NT2/D1 (cell line): Measurements from ENCODE around the gene MANEA.
"Not testable (repeated sequence)": the region's sequence is repeated elsewhere in the genome, so short reads cannot be mapped to it uniquely, and the experiment has no call there.

Experiments
- DNase-seq: peaks from one replicate; pipeline ENCODE4 v3.0.0-alpha.2; 2011; ENCODE audit warnings: low read depth, low spot score
- H3K27me3 ChIP-seq: 2 replicates; pipeline ENCODE4 v1.6.0; 2011; ENCODE audit warnings: mild to moderate bottlenecking; ENCODE audit not compliant: insufficient read length, insufficient read depth
- H3K36me3 ChIP-seq: 2 replicates; pipeline ENCODE4 v1.6.1; 2011; ENCODE audit warnings: mild to moderate bottlenecking, low read length, mixed read lengths; ENCODE audit not compliant: insufficient read depth, insufficient read length
- H3K4me1 ChIP-seq: 2 replicates; pipeline ENCODE4 v1.5.1; 2011; ENCODE audit not compliant: insufficient read depth, insufficient read length
- H3K4me3 ChIP-seq: 2 replicates; pipeline ENCODE4 v1.5.1; 2011; ENCODE audit warnings: low read depth; ENCODE audit not compliant: insufficient read length
- H3K9ac ChIP-seq: 2 replicates; pipeline ENCODE4 v1.6.0; 2011; ENCODE audit warnings: low read depth; ENCODE audit not compliant: insufficient read length
- H3K9me3 ChIP-seq: 2 replicates; pipeline ENCODE4 v1.5.1; 2011; ENCODE audit warnings: mild to moderate bottlenecking, low read length; ENCODE audit not compliant: insufficient read depth
- SUZ12 ChIP-seq: IDR thresholded peaks from 2 replicates; pipeline ENCODE4 v1.6.1; 2011; ENCODE audit not compliant: insufficient read length, insufficient read depth; ENCODE audit errors: extremely low read depth
- YY1 ChIP-seq: IDR thresholded peaks from 2 replicates; pipeline ENCODE4 v1.6.1; 2011; ENCODE audit not compliant: insufficient read length, insufficient read depth
- ZNF274 ChIP-seq: IDR thresholded peaks from 2 replicates; pipeline ENCODE4 v1.6.1; 2011; ENCODE audit warnings: mild to moderate bottlenecking, low read depth, low read length

The MANEA gene

DNA sequence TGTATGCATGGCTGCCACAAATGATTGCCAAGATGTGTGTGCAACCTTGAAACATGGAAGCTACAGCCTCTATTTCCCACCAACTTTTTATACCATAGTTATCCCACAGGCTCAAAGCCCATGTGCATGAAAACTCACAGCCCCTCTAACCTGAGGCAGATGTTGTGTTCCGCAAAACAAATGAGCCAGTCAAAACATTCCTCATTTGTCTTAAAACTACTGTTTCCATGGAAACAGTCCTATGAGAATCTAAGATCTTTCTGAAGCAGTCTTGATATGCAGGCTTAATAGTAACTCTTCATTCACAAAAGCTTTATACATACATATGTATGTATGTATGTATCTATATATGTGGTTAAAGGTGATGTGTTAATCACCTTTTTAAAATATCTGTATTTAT is 31.2 kb upstream of the MANEA start:
- TF ChIP-seq YY1 (no peak), ZNF274 (no peak), SUZ12 (no peak)
- H3K9ac ChIP-seq, result no peak overlapping the region
- H3K4me3 ChIP-seq, result no peak overlapping the region
- no peak for DNase-seq
- no peaks in the 10 kb centered on the region for H3K27me3 ChIP-seq
- no peaks in the 10 kb centered on the region for H3K9me3 ChIP-seq
- H3K36me3 ChIP-seq, result no peaks in the 10 kb centered on the region
- no peaks in the 10 kb centered on the region for H3K4me1 ChIP-seq

DNA sequence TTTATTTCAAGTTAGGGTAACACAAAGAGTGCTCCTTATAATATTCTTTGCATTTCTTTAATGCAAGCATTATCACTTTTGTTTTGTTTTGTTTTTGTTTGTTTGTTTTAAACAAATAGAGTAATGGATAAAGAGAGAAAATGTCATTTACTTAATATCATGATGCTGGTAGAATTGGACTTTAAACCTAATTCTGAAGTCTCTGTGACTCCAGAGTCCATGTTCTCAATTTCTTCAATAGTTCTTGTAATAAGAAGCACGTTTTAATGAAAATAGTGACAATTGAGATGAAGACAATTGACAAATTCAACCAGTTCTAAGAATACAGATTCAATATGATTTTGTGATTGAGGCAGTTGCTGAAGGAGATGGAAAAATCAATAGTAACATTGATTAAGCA is 30.3 kb upstream of the MANEA start:
- H3K4me1 ChIP-seq, result no peaks in the 10 kb centered on the region
- no peaks in the 10 kb centered on the region for H3K27me3 ChIP-seq
- no peaks in the 10 kb centered on the region for H3K36me3 ChIP-seq
- TF ChIP-seq ZNF274, result no peak
- TF ChIP-seq YY1, result no peak
- TF ChIP-seq SUZ12, result no peak
- DNase-seq, result no peak
- no peaks in the 10 kb centered on the region for H3K9me3 ChIP-seq
- H3K4me3 ChIP-seq, result no peak overlapping the region
- H3K9ac ChIP-seq, result no peak overlapping the region

DNA sequence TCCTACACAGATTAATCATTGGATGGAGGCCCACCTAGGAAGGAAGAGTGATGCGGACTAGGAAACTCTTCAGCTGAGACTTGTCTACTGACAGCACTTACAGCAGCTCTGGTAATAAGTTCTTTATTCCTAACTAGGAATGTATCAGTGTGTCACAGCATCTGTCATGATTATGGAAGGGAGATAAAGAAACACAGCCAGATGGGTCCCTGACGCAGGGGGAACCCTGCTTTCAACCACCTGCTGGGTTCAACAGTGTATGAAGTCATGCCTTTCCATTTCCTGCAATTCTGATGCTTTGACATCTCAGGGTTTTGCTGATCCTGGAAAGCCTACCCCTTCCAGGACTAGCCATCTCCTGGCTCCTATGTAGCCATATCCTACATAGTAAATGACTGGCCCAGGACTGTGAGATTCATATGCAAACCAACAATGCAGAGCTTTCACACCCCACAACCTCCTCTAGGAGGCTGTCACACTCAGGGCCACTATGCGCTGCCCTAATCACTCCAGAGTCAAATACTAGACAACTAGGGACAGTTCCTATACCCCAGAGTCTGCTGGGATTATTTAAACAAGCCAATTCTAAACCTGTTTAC is 29.0 kb upstream of the MANEA start:
- Histone ChIP-seq H3K27me3 (no peaks in the 10 kb centered on the region), H3K9me3 (no peaks in the 10 kb centered on the region), H3K4me3 (no peak overlapping the region), H3K4me1 (no peaks in the 10 kb centered on the region), H3K36me3 (no peaks in the 10 kb centered on the region), H3K9ac (no peak overlapping the region)
- no peak for DNase-seq
- TF ChIP-seq SUZ12, result no peak
- TF ChIP-seq ZNF274, result no peak
- no peak for TF ChIP-seq YY1

DNA sequence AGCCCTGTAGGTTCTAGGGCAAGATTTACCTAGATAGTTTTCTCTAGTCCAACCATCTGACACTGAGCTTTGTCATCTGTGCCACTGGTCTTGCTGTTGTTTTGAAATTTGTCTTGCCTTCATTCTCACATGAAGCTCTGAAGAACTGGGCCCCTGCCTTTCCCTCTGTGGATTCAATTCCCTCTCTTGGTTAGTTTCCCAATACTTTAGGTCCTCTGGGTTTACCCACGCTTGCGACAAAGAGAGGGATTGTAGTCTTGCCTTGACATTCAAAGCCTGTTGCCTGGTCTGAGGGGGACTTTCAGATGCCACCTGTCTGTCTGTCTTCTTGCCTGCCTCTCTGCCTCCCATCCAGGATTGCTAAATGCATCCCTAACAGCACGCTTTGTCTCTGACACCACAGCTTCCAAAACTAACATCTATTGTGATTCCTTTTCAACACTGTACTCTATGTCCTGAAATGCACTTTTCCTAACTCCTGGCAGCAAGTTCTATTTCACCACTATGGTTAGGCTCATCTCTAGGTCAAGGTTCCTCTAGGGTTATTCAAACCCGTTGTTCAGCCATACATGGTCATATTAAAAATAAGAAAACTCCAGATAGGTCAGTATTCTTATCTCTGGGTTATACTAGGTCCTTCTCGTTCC is 25.5 kb upstream of the MANEA start:
- H3K4me1 ChIP-seq, result no peaks in the 10 kb centered on the region
- no peak overlapping the region for H3K9ac ChIP-seq
- no peak overlapping the region for H3K4me3 ChIP-seq
- H3K27me3 ChIP-seq, result no peaks in the 10 kb centered on the region
- no peak for DNase-seq
- H3K9me3 ChIP-seq, result no peaks in the 10 kb centered on the region
- TF ChIP-seq YY1 (no peak), SUZ12 (no peak), ZNF274 (no peak)
- H3K36me3 ChIP-seq, result no peaks in the 10 kb centered on the region

GRCh38 chr6:95553880-95554279 is 23.5 kb upstream of the MANEA start:
- no peaks in the 10 kb centered on the region for H3K27me3 ChIP-seq
- H3K9me3 ChIP-seq, result no peaks in the 10 kb centered on the region
- no peak overlapping the region for H3K9ac ChIP-seq
- no peak for TF ChIP-seq ZNF274
- TF ChIP-seq YY1, result no peak
- no peak for TF ChIP-seq SUZ12
- DNase-seq, result no peak
- no peaks in the 10 kb centered on the region for H3K4me1 ChIP-seq
- no peak overlapping the region for H3K4me3 ChIP-seq
- no peaks in the 10 kb centered on the region for H3K36me3 ChIP-seq

DNA sequence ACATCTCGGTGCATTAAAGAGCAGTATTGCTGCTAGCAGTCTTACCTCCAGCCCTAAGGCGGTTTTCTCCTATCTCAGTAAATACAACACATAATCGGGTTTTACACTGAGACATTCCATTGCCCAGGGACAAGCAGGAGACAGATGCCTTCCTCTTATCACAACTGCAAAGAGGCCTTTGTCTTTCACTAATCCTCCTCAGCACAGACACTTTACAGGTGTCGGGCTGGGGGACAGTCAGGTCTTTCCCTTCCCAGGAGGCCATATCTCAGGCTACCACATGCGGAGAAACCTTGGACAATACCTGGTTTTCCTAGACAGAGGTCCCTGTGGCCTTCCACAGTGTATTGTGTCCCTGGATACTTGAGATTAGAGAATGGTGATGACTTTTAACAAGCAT is 16.4 kb upstream of the MANEA start:
- not testable (repeated sequence) for H3K9me3 ChIP-seq, H3K36me3 ChIP-seq, H3K4me1 ChIP-seq, H3K27me3 ChIP-seq, H3K4me3 ChIP-seq, DNase-seq, H3K9ac ChIP-seq

GRCh38 chr6:95569560-95569959 is 7.8 kb upstream of the MANEA start:
- Histone ChIP-seq H3K9ac (no peak overlapping the region), H3K27me3 (no peaks in the 10 kb centered on the region), H3K9me3 (no peaks in the 10 kb centered on the region), H3K4me3 (no peak overlapping the region), H3K36me3 (no peaks in the 10 kb centered on the region), H3K4me1 (no peaks in the 10 kb centered on the region)
- no peak for DNase-seq
- no peak for TF ChIP-seq YY1
- no peak for TF ChIP-seq ZNF274
- TF ChIP-seq SUZ12, result no peak
